IPS-NIHi11 (cell line): Measurements from ENCODE around the gene ANG.
A peak's percentile ranks its signal among the peaks of the same experiment; 100 is the strongest.
"Not testable (repeated sequence)": the region's sequence is repeated elsewhere in the genome, so short reads cannot be mapped to it uniquely, and the experiment has no call there.

Experiments used
- DNase-seq: peaks from one replicate; pipeline ENCODE4 v3.0.0; 2012; ENCODE audit warnings: mixed read lengths, low spot score

The ANG gene

GRCh38 chr14:20688167-20688839 lies at the start of gene ANG:
Gene ANG (plus strand): TSS chr14:20688764. CDS start chr14:20693565, 4,801 bp downstream.
- DNase-seq: no peak

GRCh38 chr14:20641591-20641990 lies 47.0 kb upstream of the ANG start, which contains the start of gene OR6S1:
Gene OR6S1 (minus strand): TSS chr14:20641691. CDS start chr14:20641691, 0 bp downstream.
- DNase-seq: no peak

- DNase-seq: no peak
Measured at GRCh38 chr14:20642182-20642581, 46.4 kb upstream of the ANG start.

GRCh38 chr14:20642755-20643154 lies 45.8 kb upstream of the ANG start:
- not testable (repeated sequence) for DNase-seq

GRCh38 chr14:20644520-20644919 lies 44.0 kb upstream of the ANG start:
- DNase-seq: no peak

GRCh38 chr14:20645481-20645880 lies 43.1 kb upstream of the ANG start:
- no peak for DNase-seq

GRCh38 chr14:20652996-20653975 lies 35.3 kb upstream of the ANG start:
- peak; percentile 53 for DNase-seq

GRCh38 chr14:20655851-20656250 lies 32.7 kb upstream of the ANG start:
- DNase-seq: no peak

- no peak for DNase-seq
Measured at GRCh38 chr14:20656274-20656673, 32.3 kb upstream of the ANG start.

- peak; percentile 77 for DNase-seq
Measured at GRCh38 chr14:20657216-20658211, 31.1 kb upstream of the ANG start.

- DNase-seq: no peak
Measured at GRCh38 chr14:20658246-20658645, 30.3 kb upstream of the ANG start.

GRCh38 chr14:20659336-20659735 lies 29.2 kb upstream of the ANG start:
- DNase-seq: no peak

GRCh38 chr14:20659813-20660395 lies 28.7 kb upstream of the ANG start:
- no peak for DNase-seq

GRCh38 chr14:20661197-20661596 lies 27.4 kb upstream of the ANG start:
- no peak for DNase-seq

- DNase-seq: peak; percentile 59
Measured at GRCh38 chr14:20662968-20663732, 25.4 kb upstream of the ANG start.

GRCh38 chr14:20666400-20666961 lies 22.1 kb upstream of the ANG start:
- not testable (repeated sequence) for DNase-seq

- no peak for DNase-seq
Measured at GRCh38 chr14:20667957-20668356, 20.6 kb upstream of the ANG start.

GRCh38 chr14:20668969-20669368 lies 19.6 kb upstream of the ANG start:
- DNase-seq: no peak

- DNase-seq: no peak
Measured at GRCh38 chr14:20671597-20672283, 16.8 kb upstream of the ANG start.

- DNase-seq: no peak
Measured at GRCh38 chr14:20675669-20676068, 12.9 kb upstream of the ANG start.
